B cell (primary cell): ENCODE measurements around the gene FOXJ1. TPM values are rescaled to one million over a fixed set of nuclear protein-coding genes. Genes with fewer than 3 reads are reported as not detected.

Experiments
- ATAC-seq: fragments of 200-7000 bp; cut with Tn5 transposase; one replicate; pipeline ENCODE4 v1.10.0; 2021; ENCODE audit warnings: low read depth, mild to moderate bottlenecking, moderate number of reproducible peaks, moderate library complexity
- CTCF ChIA-PET: fragments of 350-600 bp; sonication (Branson Sonifier 250); formaldehyde crosslinking; loops from one replicate; lab custom pipeline; 2021; ENCODE audit warnings: antibody characterized with exemption, inconsistent platforms; lab: Charles Lee
- POLR2A ChIA-PET: fragments of 350-600 bp; sonication (Branson Sonifier 250); formaldehyde crosslinking; loops from one replicate; lab custom pipeline; 2021; ENCODE audit warnings: antibody characterized with exemption; lab: Charles Lee
- DNase-seq: peaks from one replicate; pipeline ENCODE4 v3.0.0; 2013
- H2AFZ ChIP-seq: 2 replicates; pipeline ENCODE4 v1.6.1; 2012; ENCODE audit warnings: mild to moderate bottlenecking, low read depth, low read length; ENCODE audit not compliant: insufficient read depth, poor library complexity, severe bottlenecking
- H3K27ac ChIP-seq, 2 donors: 1 replicate in 1 of 2; 2 replicates in 1 of 2; pipeline ENCODE4 v1.5.1; 2012 to 2013; ENCODE audit warnings: low read length in 2 of 2, mild to moderate bottlenecking in 2 of 2, moderate library complexity in 1 of 2
- H3K27me3 ChIP-seq, 4 experiments: fragments of 200-600 bp in 1 of 4; sonication (generic) in 1 of 4; replicated peaks in 1 of 4; 1 replicate in 2 of 4; 2 replicates in 2 of 4; pipeline versions ENCODE4 v1.6.1 to v1.7.0; 2013 to 2016; ENCODE audit warnings: low read length in 3 of 4, mild to moderate bottlenecking in 2 of 4, mixed read lengths in 1 of 4, moderate library complexity in 1 of 4; ENCODE audit not compliant: insufficient read depth in 4 of 4, control insufficient read depth in 3 of 4; ENCODE audit errors: control extremely low read depth in 1 of 4
- H3K36me3 ChIP-seq, 2 experiments: replicated peaks in 1 of 2; 1 replicate in 1 of 2; 2 replicates in 1 of 2; pipeline versions ENCODE4 v1.6.1 to v1.7.1; 2013; ENCODE audit warnings: low read length in 1 of 2; ENCODE audit not compliant: insufficient read depth in 2 of 2, control insufficient read depth in 1 of 2; ENCODE audit errors: control extremely low read depth in 1 of 2, extremely low read depth in 1 of 2
- H3K4me1 ChIP-seq, 2 donors: fragments of 200-600 bp in 1 of 2; sonication (generic) in 1 of 2; 1 replicate in 1 of 2; 2 replicates in 1 of 2; pipeline versions ENCODE4 v1.5.1 to v1.6.1; 2013 to 2017; ENCODE audit warnings: low read length in 2 of 2; ENCODE audit not compliant: control insufficient read depth in 2 of 2, insufficient read depth in 2 of 2
- H3K4me2 ChIP-seq: replicated peaks from 2 replicates; pipeline ENCODE3; 2012; ENCODE audit warnings: mild to moderate bottlenecking, low read depth, low read length; ENCODE audit not compliant: poor library complexity, severe bottlenecking
- H3K4me3 ChIP-seq, 5 experiments: fragments of 200-600 bp in 1 of 5; sonication (generic) in 1 of 5; 1 replicate in 3 of 5; 2 replicates in 2 of 5; pipeline versions ENCODE4 v1.5.1 to v1.7.0; 2011 to 2016; ENCODE audit warnings: low read length in 4 of 5, mild to moderate bottlenecking in 4 of 5, low read depth in 2 of 5, control low read depth in 1 of 5, moderate library complexity in 1 of 5; ENCODE audit not compliant: insufficient read depth in 1 of 5; ENCODE audit errors: control extremely low read depth in 1 of 5, extremely low read depth in 1 of 5
- H3K79me2 ChIP-seq: fragments of 200-600 bp; sonication (generic); one replicate; pipeline ENCODE4 v1.6.0; 2016; ENCODE audit warnings: low read length; ENCODE audit not compliant: control insufficient read depth, insufficient read depth
- H3K9ac ChIP-seq: fragments of 200-600 bp; sonication (generic); 2 replicates; pipeline ENCODE4 v1.6.1; 2017; ENCODE audit warnings: mild to moderate bottlenecking, low read length, moderate library complexity
- H3K9me3 ChIP-seq, 3 donors: one replicate each; pipeline versions ENCODE4 v1.6.1 to v1.7.1; 2013; ENCODE audit warnings: low read length in 2 of 3; ENCODE audit not compliant: control insufficient read depth in 2 of 3, insufficient read depth in 1 of 3; ENCODE audit errors: control extremely low read depth in 1 of 3
- H4K20me1 ChIP-seq: 2 replicates; pipeline ENCODE4 v1.6.0; 2012; ENCODE audit warnings: mild to moderate bottlenecking, low read length; ENCODE audit not compliant: insufficient read depth, control insufficient read depth, poor library complexity, severe bottlenecking
- H3K27ac Mint-ChIP-seq: one replicate; pipeline ENCODE4 v1.8.0; 2021; ENCODE audit warnings: mixed read lengths
- H3K27me3 Mint-ChIP-seq: one replicate; pipeline ENCODE4 v1.8.0; 2021; ENCODE audit warnings: mixed read lengths
- H3K4me1 Mint-ChIP-seq: one replicate; pipeline ENCODE4 v1.8.0; 2021; ENCODE audit warnings: mixed read lengths
- H3K4me3 Mint-ChIP-seq: one replicate; pipeline ENCODE4 v1.8.0; 2021; ENCODE audit warnings: mixed read lengths
- H3K9me3 Mint-ChIP-seq: one replicate; pipeline ENCODE4 v1.8.0; 2022; ENCODE audit warnings: mixed read lengths; ENCODE audit not compliant: insufficient read depth
- EZH2 ChIP-seq: IDR thresholded peaks from 2 replicates; pipeline ENCODE4 v1.6.1; 2012; ENCODE audit warnings: borderline replicate concordance, low read depth, mild to moderate bottlenecking, moderate library complexity, low read length; ENCODE audit not compliant: insufficient read depth, poor library complexity, severe bottlenecking
- WGBS: methylation state at CpG from one replicate; pipeline ENCODE4 v1.1.5; 2013; ENCODE audit warnings: missing lambda C conversion rate; ENCODE audit not compliant: insufficient coverage; 5-methylcytosine and 5-hydroxymethylcytosine counted together
- intact Hi-C: fragments of 100-400 bp; cut with micrococcal nuclease; formaldehyde crosslinking; loops from one replicate; pipeline ENCODE4 v1.10.0; 2022
- polyA plus RNA-seq: library from polyadenylated mRNA; depleted of rRNA; stranded (reverse); fragments of >200 nt; gene quantifications from 2 replicates; pipeline ENCODE4 v1.2.3, GENCODE V29; 2012
- total RNA-seq, 2 donors: library from RNA; stranded (reverse); fragments of 120-200 nt in 1 of 2; gene quantifications; 1 replicate in 1 of 2; 2 replicates in 1 of 2; pipeline versions ENCODE4 v1.2.3 to v1.2.4, GENCODE V29; 2013 to 2022
- TF ChIP-seq, protein P1 (sequence below): fragments of 200-600 bp; IDR thresholded peaks from one replicate; pipeline ENCODE4 v1.8.0; 2022; ENCODE audit warnings: antibody characterized with exemption, mild to moderate bottlenecking

FOXJ1 gene
- total and polyA plus RNA-seq, 2 donors (not counting 1 experiment from before 2014, with no cell fraction given) = 0.20 to 1.0 TPM

DNA sequence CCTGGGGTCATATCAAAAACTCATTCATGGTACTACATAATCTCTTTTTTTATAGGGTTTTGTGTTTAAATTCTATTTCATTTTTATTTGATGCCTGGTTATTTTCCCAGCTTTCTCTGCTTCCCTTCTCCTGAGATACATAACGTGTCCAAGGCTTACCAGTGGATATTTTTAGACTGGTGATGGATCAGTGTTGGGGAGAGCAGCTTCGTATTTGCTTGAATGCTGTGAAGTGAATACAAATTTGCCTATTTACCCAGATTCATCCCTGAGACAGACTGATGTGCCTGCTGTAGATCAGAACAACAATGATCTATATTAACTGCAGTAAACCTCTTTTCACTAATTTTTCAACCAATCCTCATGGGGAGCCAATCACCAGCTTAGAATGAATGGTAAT, 43.2 kb upstream of the FOXJ1 start:
- no peak overlapping the region for H3K4me3 ChIP-seq
- peaks cover 10 to 22% of the 10 kb centered on the region in 2 donors for H3K4me1 ChIP-seq
- no peak overlapping the region for H3K27ac Mint-ChIP-seq
- ChIA-PET CTCF (interaction anchor here (0.9 to 10.0 kb wide), 7 partner anchors 11 to 243 kb away, joined by 4 to 169 read pairs (median 8); partner anchors contain the start of gene FBF1), POLR2A (no interaction called here)
- no peak overlapping the region for H2AFZ ChIP-seq
- DNase-seq = no peak
- H3K4me3 Mint-ChIP-seq = no peak overlapping the region
- no peaks in the 10 kb centered on the region for H3K36me3 ChIP-seq
- H3K4me1 Mint-ChIP-seq = peaks cover 30% of the 10 kb centered on the region
- no peaks in the 10 kb centered on the region for H3K27me3 ChIP-seq
- H3K9me3 Mint-ChIP-seq = no peaks in the 10 kb centered on the region
- TF ChIP-seq, protein P1, sequence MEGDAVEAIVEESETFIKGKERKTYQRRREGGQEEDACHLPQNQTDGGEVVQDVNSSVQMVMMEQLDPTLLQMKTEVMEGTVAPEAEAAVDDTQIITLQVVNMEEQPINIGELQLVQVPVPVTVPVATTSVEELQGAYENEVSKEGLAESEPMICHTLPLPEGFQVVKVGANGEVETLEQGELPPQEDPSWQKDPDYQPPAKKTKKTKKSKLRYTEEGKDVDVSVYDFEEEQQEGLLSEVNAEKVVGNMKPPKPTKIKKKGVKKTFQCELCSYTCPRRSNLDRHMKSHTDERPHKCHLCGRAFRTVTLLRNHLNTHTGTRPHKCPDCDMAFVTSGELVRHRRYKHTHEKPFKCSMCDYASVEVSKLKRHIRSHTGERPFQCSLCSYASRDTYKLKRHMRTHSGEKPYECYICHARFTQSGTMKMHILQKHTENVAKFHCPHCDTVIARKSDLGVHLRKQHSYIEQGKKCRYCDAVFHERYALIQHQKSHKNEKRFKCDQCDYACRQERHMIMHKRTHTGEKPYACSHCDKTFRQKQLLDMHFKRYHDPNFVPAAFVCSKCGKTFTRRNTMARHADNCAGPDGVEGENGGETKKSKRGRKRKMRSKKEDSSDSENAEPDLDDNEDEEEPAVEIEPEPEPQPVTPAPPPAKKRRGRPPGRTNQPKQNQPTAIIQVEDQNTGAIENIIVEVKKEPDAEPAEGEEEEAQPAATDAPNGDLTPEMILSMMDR = no peak
- no peak for TF ChIP-seq EZH2
- H3K4me2 ChIP-seq = no peak overlapping the region
- H3K79me2 ChIP-seq = no peaks in the 10 kb centered on the region
- no peak overlapping the region for H3K27ac ChIP-seq
- H3K27me3 Mint-ChIP-seq = no peaks in the 10 kb centered on the region
- H4K20me1 ChIP-seq = no peaks in the 10 kb centered on the region
- no peaks in the 10 kb centered on the region for H3K9me3 ChIP-seq
- no CpG with 5 or more reads among the region's 2 CpGs for WGBS
- no peak overlapping the region for H3K9ac ChIP-seq
- intact Hi-C loops = loop anchor here (5.0 kb wide), 2 partner anchors 42 to 78 kb away; partner anchors contain the start of gene FOXJ1
- ATAC-seq = no peak

DNA sequence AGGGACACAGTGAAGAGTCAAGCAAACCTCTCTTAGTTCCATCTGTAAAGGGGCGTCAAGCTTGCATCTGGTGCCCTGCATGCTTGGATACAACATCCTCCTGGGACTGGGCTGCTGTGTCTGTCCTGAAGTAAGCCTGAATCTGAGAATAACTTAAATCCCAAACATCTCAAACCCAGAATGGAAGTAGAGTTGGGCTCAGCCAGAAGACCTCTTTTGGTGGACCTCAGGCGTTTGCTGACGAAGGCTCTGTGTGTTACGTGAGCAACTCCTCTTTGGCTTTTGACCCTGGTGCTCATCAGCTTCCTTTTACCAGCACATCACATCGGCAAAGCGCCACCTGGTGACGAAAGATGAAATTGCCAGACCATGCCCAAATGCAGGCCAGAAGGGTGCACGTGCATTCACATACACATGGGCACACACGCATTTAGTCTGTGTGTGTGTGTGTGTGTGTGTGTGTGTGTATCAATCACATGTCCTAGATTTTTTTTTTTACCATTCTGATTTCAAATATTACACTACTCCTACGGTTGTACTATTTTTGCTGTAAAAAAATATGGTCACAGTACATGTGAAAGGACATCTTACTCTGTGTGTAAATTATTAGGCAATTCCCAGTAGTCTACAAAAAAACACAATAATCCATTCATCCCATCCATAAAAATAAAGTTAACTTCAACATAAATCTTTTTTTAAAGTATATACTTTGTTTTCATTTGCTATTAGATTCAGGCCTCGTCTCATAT, 41.1 kb upstream of the FOXJ1 start:
- H3K27me3 ChIP-seq = no peaks in the 10 kb centered on the region
- peak; percentile 96 for ATAC-seq
- POLR2A ChIA-PET = interaction anchor here (0.6 to 1.5 kb wide), 9 partner anchors 9 to 563 kb away, joined by 3 to 9 read pairs (median 4); no protein-coding TSS in a partner anchor
- no peak overlapping the region for H3K9ac ChIP-seq
- CTCF ChIA-PET = interaction anchor here (0.6 to 10.0 kb wide), 32 partner anchors 8 to 1884 kb away, joined by 3 to 169 read pairs (median 5); partner anchors contain the start of genes EXOC7, FOXJ1 and UBALD2
- peak overlapping the region; percentile 58 for H3K4me2 ChIP-seq
- H2AFZ ChIP-seq = peak overlapping the region; percentile 60
- Mint-ChIP-seq H3K27me3 (no peaks in the 10 kb centered on the region), H3K27ac (peak overlapping the region; percentile 74), H3K4me1 (peaks cover 20% of the 10 kb centered on the region), H3K4me3 (peak overlapping the region; percentile 1), H3K9me3 (no peaks in the 10 kb centered on the region)
- H3K79me2 ChIP-seq = no peaks in the 10 kb centered on the region
- peak; percentile 95 for DNase-seq
- no peaks in the 10 kb centered on the region for H4K20me1 ChIP-seq
- intact Hi-C loops = loop anchor here (1.0 to 5.0 kb wide), 4 partner anchors 40 to 97 kb away; partner anchors contain the start of gene FOXJ1
- H3K4me1 ChIP-seq = peaks cover 10 to 11% of the 10 kb centered on the region in 2 donors
- H3K36me3 ChIP-seq = no peaks in the 10 kb centered on the region
- H3K4me3 ChIP-seq = no peak overlapping the region
- no peak overlapping the region for H3K27ac ChIP-seq
- TF ChIP-seq EZH2 = no peak
- TF ChIP-seq, protein P1 = peak; percentile 89
- 0% methylated on average over 5 of the region's 11 CpGs for WGBS
- H3K9me3 ChIP-seq = no peaks in the 10 kb centered on the region
